Measurements from ENCODE around the gene CACNA1B.
"Not testable (repeated sequence)": the region's sequence is repeated elsewhere in the genome, so short reads cannot be mapped to it uniquely, and the experiment has no call there.

Gene CACNA1B

DNA sequence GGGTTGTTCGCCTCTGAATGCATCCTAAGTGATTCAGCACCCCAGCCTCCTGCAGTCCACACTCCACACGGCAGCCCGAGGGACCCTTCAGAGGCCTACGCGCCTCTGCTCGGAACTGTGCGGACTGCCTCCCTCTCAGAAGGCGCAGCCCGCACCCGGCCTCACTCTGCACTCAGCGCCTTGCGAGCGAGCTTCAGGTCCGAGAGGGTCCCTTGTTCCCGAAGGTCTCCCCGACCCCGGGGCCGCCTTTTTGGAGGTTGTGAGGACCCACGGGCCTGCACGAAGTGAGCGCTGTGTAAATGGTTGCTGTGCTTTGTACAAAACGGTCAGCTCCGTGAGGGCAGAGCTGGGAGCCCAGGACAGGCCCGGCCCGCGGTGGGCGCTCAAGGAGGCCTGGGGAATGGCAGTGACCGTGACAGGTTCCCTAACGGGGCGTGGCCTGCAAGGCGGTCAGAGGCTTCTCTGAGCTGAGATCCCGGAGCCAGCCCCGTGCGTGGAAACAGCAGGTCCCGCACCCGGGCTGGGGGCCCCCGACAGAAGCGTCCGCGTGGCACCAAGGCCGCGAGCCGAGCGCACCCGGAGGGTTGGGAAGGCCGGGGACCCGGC is 698 bp upstream of the CACNA1B start:
- FAIRE-seq, result no peak
- DNase-seq (ENCODE audit: insufficient read length, low spot score), result no peak
- TF ChIP-seq SPI1 (IDR thresholded peaks at IDR 0.05; ENCODE audit: low read depth, low read length) (no peak), PAX5 (IDR thresholded peaks at IDR 0.05; ENCODE audit: insufficient read depth, low read length, severe bottlenecking) (no peak), POU2F2 (IDR thresholded peaks at IDR 0.05; ENCODE audit: low read depth, low read length) (no peak), POLR2AphosphoS5 (IDR thresholded peaks at IDR 0.05; ENCODE audit: low read depth, low read length) (no peak), POLR2A (IDR thresholded peaks at IDR 0.05; ENCODE audit: low read depth, low read length) (no peak), TAF1 (IDR thresholded peaks at IDR 0.05; ENCODE audit: low read depth, low read length) (no peak)

- peak; percentile 66 for DNase-seq (ENCODE audit: insufficient read length, low spot score)
- TF ChIP-seq SPI1 (IDR thresholded peaks at IDR 0.05; ENCODE audit: low read depth, low read length) (no peak), POLR2AphosphoS5 (IDR thresholded peaks at IDR 0.05; ENCODE audit: low read depth, low read length) (no peak), TAF1 (IDR thresholded peaks at IDR 0.05; ENCODE audit: low read depth, low read length) (no peak), PAX5 (IDR thresholded peaks at IDR 0.05; ENCODE audit: insufficient read depth, low read length, severe bottlenecking) (no peak), POU2F2 (IDR thresholded peaks at IDR 0.05; ENCODE audit: low read depth, low read length) (no peak), POLR2A (IDR thresholded peaks at IDR 0.05; ENCODE audit: low read depth, low read length) (no peak)
- FAIRE-seq, result peak; percentile 56
These were observed 762 bp downstream of the CACNA1B start for GRCh38 chr9:137878146-137878941.

GRCh38 chr9:137879052-137879451 is 1.5 kb downstream of the CACNA1B start:
- no peak for DNase-seq (ENCODE audit: insufficient read length, low spot score)
- FAIRE-seq, result no peak
- TF ChIP-seq POLR2A (IDR thresholded peaks at IDR 0.05; ENCODE audit: low read depth, low read length) (no peak), POU2F2 (IDR thresholded peaks at IDR 0.05; ENCODE audit: low read depth, low read length) (no peak), PAX5 (IDR thresholded peaks at IDR 0.05; ENCODE audit: insufficient read depth, low read length, severe bottlenecking) (no peak), SPI1 (IDR thresholded peaks at IDR 0.05; ENCODE audit: low read depth, low read length) (no peak), TAF1 (IDR thresholded peaks at IDR 0.05; ENCODE audit: low read depth, low read length) (no peak), POLR2AphosphoS5 (IDR thresholded peaks at IDR 0.05; ENCODE audit: low read depth, low read length) (no peak)

DNA sequence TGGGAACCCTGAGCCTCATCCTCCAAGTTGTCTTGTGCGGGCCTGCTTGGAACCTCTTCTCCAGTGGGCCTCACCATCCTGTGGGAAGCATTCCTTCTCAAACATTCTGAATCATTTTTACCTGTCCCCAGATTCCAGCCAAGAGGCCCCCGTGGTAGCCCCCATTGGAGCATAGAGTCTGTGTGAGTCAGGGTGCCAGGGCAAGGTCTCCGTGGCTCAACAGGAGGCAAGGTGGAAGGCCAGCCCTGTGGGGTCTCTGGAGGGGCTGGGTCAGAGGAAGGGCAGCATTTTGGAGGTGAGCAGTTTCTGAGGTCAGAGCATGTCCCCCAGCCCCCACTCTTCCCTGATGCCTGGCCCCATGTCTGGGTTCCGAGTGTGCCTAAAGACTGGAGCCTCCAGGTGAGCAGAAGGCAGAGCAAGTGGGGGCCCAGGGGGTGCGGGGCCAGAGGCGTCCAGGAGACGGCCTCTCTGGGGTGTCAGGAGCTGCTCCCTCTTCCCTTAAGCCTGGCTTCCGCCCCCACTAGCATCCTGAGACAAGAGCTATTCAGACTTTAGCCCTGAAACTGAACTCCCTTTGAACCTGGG is 2.1 kb downstream of the CACNA1B start:
- DNase-seq (ENCODE audit: insufficient read length, low spot score) (no peak), FAIRE-seq (no peak)
- TF ChIP-seq PAX5 (IDR thresholded peaks at IDR 0.05; ENCODE audit: insufficient read depth, low read length, severe bottlenecking), result no peak
- no peak for TF ChIP-seq SPI1 (IDR thresholded peaks at IDR 0.05; ENCODE audit: low read depth, low read length)
- no peak for TF ChIP-seq POLR2A (IDR thresholded peaks at IDR 0.05; ENCODE audit: low read depth, low read length)
- TF ChIP-seq POLR2AphosphoS5 (IDR thresholded peaks at IDR 0.05; ENCODE audit: low read depth, low read length), result no peak
- TF ChIP-seq POU2F2 (IDR thresholded peaks at IDR 0.05; ENCODE audit: low read depth, low read length), result no peak
- no peak for TF ChIP-seq TAF1 (IDR thresholded peaks at IDR 0.05; ENCODE audit: low read depth, low read length)

DNA sequence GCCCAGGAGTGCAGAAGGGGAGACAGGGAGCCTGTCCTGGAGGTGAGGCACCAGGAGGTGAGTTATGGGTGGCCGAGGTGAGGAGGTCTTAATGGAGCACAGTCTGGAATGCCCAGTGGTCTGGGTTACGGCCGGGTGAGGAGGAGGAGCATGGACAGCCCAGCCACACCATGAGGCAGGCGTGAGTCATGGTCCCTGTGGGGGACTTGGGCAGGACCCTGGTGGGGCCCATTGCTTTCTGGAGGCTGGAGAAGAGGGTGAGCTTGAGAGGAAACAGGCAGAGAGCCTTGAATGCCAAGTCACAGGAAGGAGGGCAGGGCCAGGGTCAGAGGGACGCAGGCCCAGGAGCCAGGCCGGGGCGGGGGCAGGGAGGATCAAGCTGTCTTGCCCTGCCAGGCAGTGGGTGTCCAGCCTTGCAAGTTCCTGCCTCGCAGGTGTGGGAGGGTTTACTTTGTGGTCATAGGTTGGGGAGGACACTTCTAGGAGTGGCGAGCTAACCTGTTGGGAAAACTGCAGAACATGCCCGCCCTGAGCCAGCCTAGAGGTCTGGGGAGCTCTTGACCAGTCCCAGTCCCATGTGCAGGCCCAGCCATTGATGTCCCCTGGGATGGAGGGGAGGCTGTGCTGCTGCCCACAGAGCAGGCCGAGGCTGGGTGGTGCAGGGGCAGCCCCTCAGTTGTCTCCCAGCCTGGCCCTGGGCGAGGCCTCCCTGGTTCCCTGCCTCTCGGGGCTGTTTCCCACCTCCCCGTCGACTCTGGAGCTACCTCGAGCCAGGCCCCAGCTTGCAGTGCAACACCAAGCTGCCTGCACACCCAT is 2.8 kb downstream of the CACNA1B start:
- TF ChIP-seq POLR2A (IDR thresholded peaks at IDR 0.05; ENCODE audit: low read depth, low read length) (no peak), PAX5 (IDR thresholded peaks at IDR 0.05; ENCODE audit: insufficient read depth, low read length, severe bottlenecking) (no peak), TAF1 (IDR thresholded peaks at IDR 0.05; ENCODE audit: low read depth, low read length) (no peak), POLR2AphosphoS5 (IDR thresholded peaks at IDR 0.05; ENCODE audit: low read depth, low read length) (no peak), POU2F2 (IDR thresholded peaks at IDR 0.05; ENCODE audit: low read depth, low read length) (no peak), SPI1 (IDR thresholded peaks at IDR 0.05; ENCODE audit: low read depth, low read length) (no peak)
- FAIRE-seq (no peak), DNase-seq (ENCODE audit: insufficient read length, low spot score) (no peak)

GRCh38 chr9:137880976-137881530 is 3.5 kb downstream of the CACNA1B start:
- no peak for TF ChIP-seq PAX5 (IDR thresholded peaks at IDR 0.05; ENCODE audit: insufficient read depth, low read length, severe bottlenecking)
- no peak for TF ChIP-seq POLR2A (IDR thresholded peaks at IDR 0.05; ENCODE audit: low read depth, low read length)
- no peak for TF ChIP-seq POLR2AphosphoS5 (IDR thresholded peaks at IDR 0.05; ENCODE audit: low read depth, low read length)
- TF ChIP-seq SPI1 (IDR thresholded peaks at IDR 0.05; ENCODE audit: low read depth, low read length), result no peak
- no peak for TF ChIP-seq TAF1 (IDR thresholded peaks at IDR 0.05; ENCODE audit: low read depth, low read length)
- no peak for TF ChIP-seq POU2F2 (IDR thresholded peaks at IDR 0.05; ENCODE audit: low read depth, low read length)
- no peak for FAIRE-seq

DNA sequence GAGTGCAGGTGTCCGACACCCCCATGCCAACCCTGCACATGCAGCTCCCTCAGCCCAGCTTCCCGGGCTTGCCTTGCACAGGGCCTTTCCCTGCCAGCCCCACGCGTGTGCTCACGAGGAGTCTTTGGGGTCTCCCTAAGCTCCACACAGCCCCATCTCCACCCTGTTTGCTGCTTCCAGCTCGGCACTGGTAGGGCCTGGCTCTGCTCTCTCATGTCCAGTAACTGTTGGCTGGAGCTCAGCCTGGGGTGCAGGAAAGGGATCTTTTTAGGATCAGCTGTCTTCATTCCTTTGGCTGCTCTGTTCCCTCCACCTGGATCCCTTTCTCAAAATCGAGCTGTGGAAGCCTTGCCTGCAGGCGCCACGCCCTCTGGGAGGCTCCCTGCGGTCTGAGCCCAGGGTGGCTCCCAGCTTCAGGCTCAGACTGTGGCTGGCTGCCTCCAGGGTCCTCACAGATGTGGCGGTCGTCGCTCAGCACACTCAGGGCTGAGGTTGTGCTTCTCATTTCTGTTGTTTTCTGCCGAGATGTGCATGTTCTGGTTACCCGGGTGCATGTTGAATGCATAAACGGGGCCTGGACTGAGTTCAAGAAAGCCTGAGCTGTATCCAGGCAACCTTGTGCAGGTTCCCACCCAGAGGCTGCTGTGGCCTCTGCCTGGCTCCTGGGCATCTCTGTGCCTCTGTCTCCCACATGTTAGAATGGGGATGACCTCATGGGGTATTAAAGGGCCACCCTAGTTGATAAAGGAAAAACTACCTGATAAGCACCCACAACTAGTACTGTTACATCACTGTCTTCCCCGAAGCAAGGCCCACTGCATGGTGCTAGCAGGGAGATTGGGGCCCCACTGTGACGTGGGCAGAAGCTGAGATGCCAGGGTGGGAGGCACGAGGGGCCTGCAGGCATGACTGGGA is 4.3 kb downstream of the CACNA1B start:
- DNase-seq (ENCODE audit: insufficient read length, low spot score), result no peak
- FAIRE-seq, result no peak
- no peak for TF ChIP-seq TAF1 (IDR thresholded peaks at IDR 0.05; ENCODE audit: low read depth, low read length)
- TF ChIP-seq SPI1 (IDR thresholded peaks at IDR 0.05; ENCODE audit: low read depth, low read length), result no peak
- TF ChIP-seq POLR2AphosphoS5 (IDR thresholded peaks at IDR 0.05; ENCODE audit: low read depth, low read length), result no peak
- TF ChIP-seq POU2F2 (IDR thresholded peaks at IDR 0.05; ENCODE audit: low read depth, low read length), result no peak
- TF ChIP-seq PAX5 (IDR thresholded peaks at IDR 0.05; ENCODE audit: insufficient read depth, low read length, severe bottlenecking), result no peak
- no peak for TF ChIP-seq POLR2A (IDR thresholded peaks at IDR 0.05; ENCODE audit: low read depth, low read length)

More at GRCh38 chr9:137880976-137881530, 3.5 kb downstream of the CACNA1B start:
- DNase-seq (ENCODE audit: insufficient read length, low spot score), result no peak

- FAIRE-seq (no peak), DNase-seq (ENCODE audit: insufficient read length, low spot score) (no peak)
- TF ChIP-seq POLR2AphosphoS5 (IDR thresholded peaks at IDR 0.05; ENCODE audit: low read depth, low read length) (no peak), SPI1 (IDR thresholded peaks at IDR 0.05; ENCODE audit: low read depth, low read length) (no peak), PAX5 (IDR thresholded peaks at IDR 0.05; ENCODE audit: insufficient read depth, low read length, severe bottlenecking) (no peak), TAF1 (IDR thresholded peaks at IDR 0.05; ENCODE audit: low read depth, low read length) (no peak), POLR2A (IDR thresholded peaks at IDR 0.05; ENCODE audit: low read depth, low read length) (no peak), POU2F2 (IDR thresholded peaks at IDR 0.05; ENCODE audit: low read depth, low read length) (no peak)
These were observed 4.9 kb downstream of the CACNA1B start for GRCh38 chr9:137882506-137882821.

- DNase-seq (ENCODE audit: insufficient read length, low spot score); FAIRE-seq: not testable (repeated sequence)
These were observed 6.4 kb downstream of the CACNA1B start for GRCh38 chr9:137883977-137884376.

DNA sequence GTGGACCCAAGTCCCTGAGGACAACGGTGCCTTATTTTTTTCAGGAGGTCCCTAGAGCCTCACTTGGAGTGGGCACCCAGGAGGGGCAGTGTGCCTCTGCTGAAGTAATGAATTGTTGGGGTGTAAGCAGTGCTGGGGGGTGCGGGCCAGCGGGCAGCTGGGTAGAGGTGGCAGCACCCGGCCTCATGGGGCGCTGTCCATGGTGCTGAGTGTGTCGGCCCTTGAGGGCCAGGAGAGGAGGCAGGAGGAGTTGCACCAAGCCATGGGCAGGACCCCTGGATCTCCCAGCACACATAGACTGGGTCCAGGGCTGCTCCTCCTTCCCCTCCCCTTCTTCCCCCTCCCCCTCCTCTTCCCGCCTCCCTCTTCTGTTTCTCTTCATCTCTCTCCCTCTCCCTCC is 7.0 kb downstream of the CACNA1B start:
- not testable (repeated sequence) for FAIRE-seq

GRCh38 chr9:137885121-137885520 is 7.5 kb downstream of the CACNA1B start:
- not testable (repeated sequence) for FAIRE-seq; DNase-seq (ENCODE audit: insufficient read length, low spot score)

More for the DNA sequence above, 7.0 kb downstream of the CACNA1B start:
- DNase-seq (ENCODE audit: insufficient read length, low spot score), result not testable (repeated sequence)

DNA sequence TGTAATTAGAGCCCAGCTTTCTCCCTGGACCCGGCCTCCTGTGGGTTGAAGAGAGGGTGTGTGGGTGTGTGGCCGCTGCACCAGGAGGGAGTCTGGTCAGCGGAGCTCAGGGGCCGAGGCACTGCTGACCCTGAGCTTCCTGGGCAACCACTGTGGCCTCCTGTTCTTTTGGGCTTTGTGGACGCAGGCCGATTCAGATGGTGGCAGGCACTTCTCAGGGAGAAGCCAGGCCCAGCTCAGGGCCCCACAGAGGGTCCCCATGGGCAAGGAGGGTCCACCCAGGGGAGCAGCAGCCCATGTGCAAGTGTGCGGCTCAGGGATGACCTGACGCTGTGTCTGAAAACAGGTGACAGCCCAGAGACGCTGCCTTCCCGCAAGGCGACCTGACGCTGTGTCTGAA is 11.0 kb downstream of the CACNA1B start:
- DNase-seq (ENCODE audit: insufficient read length, low spot score); FAIRE-seq: not testable (repeated sequence)

All from GM12891 (cell line).